Thyroid gland (tissue), 4 donors: ENCODE data around the gene MBD6. TPM values are rescaled to one million over a fixed set of nuclear protein-coding genes. Genes with fewer than 3 reads are reported as not detected.

Experiments
- DNase-seq, 2 donors: peaks; one replicate each; pipeline ENCODE4 v3.0.0-alpha.2; 2019
- H3K27ac ChIP-seq, 3 donors: fragments of 200-600 bp; sonication (generic); 1 replicate in 2 of 3; 2 replicates in 1 of 3; pipeline ENCODE4 v1.5.1; 2016 to 2019; ENCODE audit warnings: mild to moderate bottlenecking in 1 of 3, moderate library complexity in 1 of 3
- H3K27me3 ChIP-seq: fragments of 200-600 bp; sonication (generic); one replicate; pipeline ENCODE4 v1.5.1; 2019
- H3K36me3 ChIP-seq, 2 donors: fragments of 200-600 bp; sonication (generic); one replicate each; pipeline ENCODE4 v1.5.1; 2016 to 2019
- H3K4me1 ChIP-seq, 2 donors: fragments of 200-600 bp; sonication (generic); one replicate each; pipeline ENCODE4 v1.5.1; 2017 to 2019
- H3K4me3 ChIP-seq, 3 donors: fragments of 200-600 bp; sonication (generic); replicated peaks in 1 of 3; 1 replicate in 2 of 3; 2 replicates in 1 of 3; pipeline ENCODE4 v1.5.1; 2016; ENCODE audit warnings: mild to moderate bottlenecking in 1 of 3
- H3K9me3 ChIP-seq: fragments of 200-600 bp; sonication (generic); one replicate; pipeline ENCODE4 v1.5.1; 2017
- CTCF ChIP-seq, 6 experiments: fragments of 200-600 bp in 3 of 6; fragments of 450-650 bp in 3 of 6; sonication (generic) in 3 of 6; IDR thresholded peaks; one replicate each; pipeline ENCODE4 v1.5.1; 2016 to 2019; ENCODE audit warnings: antibody characterized with exemption in 6 of 6, mild to moderate bottlenecking in 2 of 6, inconsistent platforms in 1 of 6, moderate library complexity in 1 of 6
- POLR2A ChIP-seq, 2 donors: fragments of 450-650 bp; IDR thresholded peaks; one replicate each; pipeline ENCODE4 v1.6.1; 2017; ENCODE audit warnings: antibody characterized with exemption in 2 of 2, mild to moderate bottlenecking in 2 of 2, moderate library complexity in 1 of 2
- WGBS, 2 donors: methylation state at CpG; one replicate each; pipeline ENCODE4 v1.1.5; 2017; 5-methylcytosine and 5-hydroxymethylcytosine counted together
- intact Hi-C: fragments of 100-400 bp; cut with DNase I; formaldehyde crosslinking; loops from one replicate; pipeline ENCODE4 v1.15.1; 2023
- total RNA-seq, 4 donors: library from RNA; depleted of rRNA; stranded (reverse); fragments of >200 nt; gene quantifications; one replicate each; pipeline ENCODE4 v1.2.3, GENCODE V29; 2016

MBD6 gene
- total RNA-seq, 4 donors from 2014 or later = 18.9 to 59.7 (median 51.9) TPM

GRCh38 chr12:57534250-57534649, 11.6 kb downstream of the MBD6 start:
- WGBS, 2 donors = 91 to 92% methylated on average over 5 of the region's 5 CpGs
- no peak overlapping the region for H3K4me3 ChIP-seq
- peaks cover 52 to 66% of the 10 kb centered on the region in 2 donors for H3K36me3 ChIP-seq
- TF ChIP-seq POLR2A (IDR thresholded peaks at IDR 0.05) (no peak), CTCF (IDR thresholded peaks at IDR 0.05) (no peak)
- no peak overlapping the region for H3K27ac ChIP-seq
- intact Hi-C loops = no loop called here
- no peaks in the 10 kb centered on the region for H3K27me3 ChIP-seq
- peaks cover 19 to 25% of the 10 kb centered on the region in 2 donors for H3K4me1 ChIP-seq
- DNase-seq = no peak
- H3K9me3 ChIP-seq = no peaks in the 10 kb centered on the region

- no peak for DNase-seq
- intact Hi-C loops = no loop called here
- no peak for TF ChIP-seq CTCF (IDR thresholded peaks at IDR 0.05)
- no peak for TF ChIP-seq POLR2A (IDR thresholded peaks at IDR 0.05)
- Histone ChIP-seq H3K4me1 (peaks cover 19 to 25% of the 10 kb centered on the region in 2 donors), H3K27ac (no peak overlapping the region), H3K9me3 (no peaks in the 10 kb centered on the region), H3K4me3 (no peak overlapping the region), H3K36me3 (peaks cover 46 to 59% of the 10 kb centered on the region in 2 donors), H3K27me3 (no peaks in the 10 kb centered on the region)
- 85 to 94% methylated on average over 3 of the region's 3 CpGs for WGBS, 2 donors
Measured at GRCh38 chr12:57534991-57535543, 12.4 kb downstream of the MBD6 start.

GRCh38 chr12:57535764-57536596, 13.4 kb downstream of the MBD6 start:
- H3K27me3 ChIP-seq = no peaks in the 10 kb centered on the region
- H3K9me3 ChIP-seq = no peaks in the 10 kb centered on the region
- 87 to 94% methylated on average over 6 of the region's 6 CpGs for WGBS, 2 donors
- peaks cover 10 to 16% of the 10 kb centered on the region in 2 donors for H3K4me1 ChIP-seq
- intact Hi-C loops = no loop called here
- no peak for DNase-seq
- peaks cover 41 to 52% of the 10 kb centered on the region in 2 donors for H3K36me3 ChIP-seq
- H3K4me3 ChIP-seq = no peak overlapping the region
- H3K27ac ChIP-seq = no peak overlapping the region
- no peak for TF ChIP-seq CTCF (IDR thresholded peaks at IDR 0.05)
- no peak for TF ChIP-seq POLR2A (IDR thresholded peaks at IDR 0.05)

GRCh38 chr12:57536597-57536942, 13.9 kb downstream of the MBD6 start:
- peaks cover 4 to 10% of the 10 kb centered on the region in 2 donors for H3K4me1 ChIP-seq
- H3K4me3 ChIP-seq = no peak overlapping the region
- WGBS, 2 donors = 94 to 100% methylated on average over 1 of the region's 1 CpG
- H3K27ac ChIP-seq = no peak overlapping the region
- TF ChIP-seq POLR2A (IDR thresholded peaks at IDR 0.05) = no peak
- TF ChIP-seq CTCF (IDR thresholded peaks at IDR 0.05) = no peak
- H3K27me3 ChIP-seq = no peaks in the 10 kb centered on the region
- intact Hi-C loops = no loop called here
- H3K36me3 ChIP-seq = peaks cover 39 to 47% of the 10 kb centered on the region in 2 donors
- H3K9me3 ChIP-seq = no peaks in the 10 kb centered on the region
- DNase-seq = no peak

GRCh38 chr12:57539134-57539768, 16.6 kb downstream of the MBD6 start:
- intact Hi-C loops = no loop called here
- Histone ChIP-seq H3K27me3 (no peaks in the 10 kb centered on the region), H3K4me1 (peaks cover 4% of the 10 kb centered on the region in 2 donors), H3K27ac (no peak overlapping the region), H3K36me3 (peaks cover 13 to 24% of the 10 kb centered on the region in 2 donors), H3K9me3 (no peaks in the 10 kb centered on the region), H3K4me3 (no peak overlapping the region)
- TF ChIP-seq POLR2A (IDR thresholded peaks at IDR 0.05) (no peak), CTCF (IDR thresholded peaks at IDR 0.05) (no peak)
- no peak for DNase-seq
- 87 to 91% methylated on average over 5 of the region's 5 CpGs for WGBS, 2 donors
